GM23338 (cell line): ENCODE results near the gene OXNAD1. TPM values are rescaled to one million over a fixed set of nuclear protein-coding genes. Genes with fewer than 3 reads are reported as not detected.

Source experiments
- ZNF462 ChIP-seq: fragments of 250-450 bp; sonication (Bioruptor Pico); IDR thresholded peaks from 2 replicates; pipeline ENCODE4 v1.5.0; 2020; ENCODE audit warnings: mild to moderate bottlenecking, moderate library complexity
- polyA plus RNA-seq: library from polyadenylated mRNA; unstranded; fragments of >200 nt; fragmentation: Nextera tagmentation; extraction: Ambion mirVana; gene quantifications from 2 replicates; pipeline ENCODE4 v1.2.1, GENCODE V29; 2016
- total RNA-seq: library from RNA; depleted of rRNA; stranded (reverse); fragments of >200 nt; shearing (Covaris generic); gene quantifications from 2 replicates; pipeline ENCODE4 v1.2.3, GENCODE V29; 2014; rRNA removed

OXNAD1 gene
- total and polyA plus RNA-seq, 2 experiments from 2014 or later: 22.9 to 34.2 TPM

GRCh38 chr3:16354291-16354690 is 89.3 kb downstream of the OXNAD1 start (continued):
- no peak for TF ChIP-seq ZNF462 (CRISPR knock-in tag)

Other genes with a start within 250 kb of the OXNAD1 start
- gene GALNT15, start 90.5 kb upstream of the OXNAD1 start, total RNA-seq: 0.35 TPM in 1 of 2 replicates, not detected in the other
- gene GALNT15, start 90.5 kb upstream of the OXNAD1 start, polyA plus RNA-seq: 0.06 TPM in 1 of 2 replicates, not detected in the other
- 14.0 and 15.3 TPM in 2 replicates for gene DPH3, start 269 bp upstream of the OXNAD1 start, total RNA-seq
- 84.3 and 91.7 TPM in 2 replicates for gene DPH3, start 269 bp upstream of the OXNAD1 start, polyA plus RNA-seq
- gene RFTN1, start 248.5 kb downstream of the OXNAD1 start, total RNA-seq: 6.8 and 7.2 TPM in 2 replicates
- 3.3 and 4.6 TPM in 2 replicates for gene RFTN1, start 248.5 kb downstream of the OXNAD1 start, polyA plus RNA-seq